ENCODE results near the gene ADD2. TPM values are rescaled to one million over a fixed set of nuclear protein-coding genes. Genes with fewer than 3 reads are reported as not detected.

Gene ADD2
- total and polyA plus RNA-seq, 4 donors: 0.08 to 156 (median 0.16) TPM; not detected in 1

DNA sequence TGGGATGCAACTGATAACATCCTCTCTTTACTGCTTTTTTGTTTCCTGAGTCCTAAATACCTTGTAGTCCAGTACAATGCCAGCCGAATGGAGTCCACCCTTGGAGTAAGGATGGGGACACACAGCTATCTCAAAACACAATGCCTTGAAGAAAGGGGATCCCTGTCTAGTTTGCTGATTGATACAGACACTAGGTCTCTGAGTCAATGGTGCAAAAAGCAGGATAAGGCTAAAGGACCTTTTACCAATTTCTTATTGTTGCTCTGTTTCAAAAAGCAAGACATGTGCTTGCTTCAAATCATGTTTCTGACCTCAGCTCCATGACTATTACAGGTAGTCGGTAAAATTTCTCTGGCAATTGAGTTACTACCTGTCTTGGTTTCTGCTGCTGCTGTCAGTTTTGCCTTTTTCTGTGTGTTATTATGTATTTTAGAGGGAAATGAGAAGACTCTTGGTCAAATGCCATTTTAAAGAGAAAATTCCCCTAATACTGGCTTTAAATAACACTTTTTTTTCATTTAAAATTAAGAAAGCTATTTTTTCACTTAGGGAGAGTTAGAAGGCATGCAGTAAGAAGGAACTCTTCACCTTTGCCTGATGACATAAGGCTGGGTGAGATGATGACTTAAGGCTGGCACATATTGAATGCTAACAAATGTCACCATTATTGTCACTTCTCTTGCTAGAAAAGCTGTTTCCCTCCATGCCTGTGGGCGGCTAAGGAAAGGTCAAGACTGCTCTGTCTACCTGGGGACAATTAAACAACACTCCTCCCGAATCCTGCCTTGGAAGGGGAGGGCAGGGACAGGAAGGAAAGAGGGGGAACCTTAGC is 27.4 kb upstream of the ADD2 start:
- no peak overlapping the region for H3K9ac ChIP-seq (ENCODE audit: low read depth in 1 of 2, low read length in 2 of 2)
- 70% methylated on average over 4 of the region's 4 CpGs for WGBS
- peaks cover 0 to 10% (median 8%) of the 10 kb centered on the region in 4 donors for H3K27me3 ChIP-seq (ENCODE audit: control insufficient read depth in 4 of 4, insufficient read depth in 4 of 4, low read length in 3 of 4)
- no peaks in the 10 kb centered on the region for H3K9me3 ChIP-seq (ENCODE audit: control insufficient read depth in 4 of 4, low read length in 3 of 4)
- H3K4me1 ChIP-seq (ENCODE audit: control insufficient read depth in 4 of 4, insufficient read depth in 4 of 4, low read length in 3 of 4): peaks cover 0 to 3% (median under 1%) of the 10 kb centered on the region in 4 donors
- no peak overlapping the region for H3K27ac ChIP-seq (ENCODE audit: low read depth in 1 of 2, low read length in 2 of 2)
- no peak overlapping the region for H3K4me3 ChIP-seq (ENCODE audit: low read depth in 1 of 3, low read length in 3 of 3)
- DNase-seq (ENCODE audit: low spot score): no peak
- TF ChIP-seq HNF4G (IDR thresholded peaks at IDR 0.05) (no peak), RAD21 (IDR thresholded peaks at IDR 0.05) (no peak), FOXA2 (IDR thresholded peaks at IDR 0.05) (no peak), SP1 (IDR thresholded peaks at IDR 0.05) (no peak), TAF1 (conservative IDR thresholded peaks at IDR 0.05) (no peak), RXRA (IDR thresholded peaks at IDR 0.05) (no peak), HNF4A (conservative IDR thresholded peaks at IDR 0.05) (no peak), NR2F2 (IDR thresholded peaks at IDR 0.05) (no peak), CTCF (IDR thresholded peaks at IDR 0.05; ENCODE audit: low read depth, low read length, missing input control) (no peak), EGR1 (IDR thresholded peaks at IDR 0.05; ENCODE audit: low read depth in 2 of 2) (no peak), JUND (IDR thresholded peaks at IDR 0.05) (no peak), REST (IDR thresholded peaks at IDR 0.05) (no peak), YY1 (IDR thresholded peaks at IDR 0.05) (no peak), FOXA1 (IDR thresholded peaks at IDR 0.05) (no peak), GABPA (IDR thresholded peaks at IDR 0.05 in 1 of 2, conservative IDR thresholded peaks at IDR 0.05 in 1 of 2) (no peak)
- TF ChIP-seq, protein P1, sequence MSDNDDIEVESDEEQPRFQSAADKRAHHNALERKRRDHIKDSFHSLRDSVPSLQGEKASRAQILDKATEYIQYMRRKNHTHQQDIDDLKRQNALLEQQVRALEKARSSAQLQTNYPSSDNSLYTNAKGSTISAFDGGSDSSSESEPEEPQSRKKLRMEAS (IDR thresholded peaks at IDR 0.05): no peak
- TF ChIP-seq, protein P2, sequence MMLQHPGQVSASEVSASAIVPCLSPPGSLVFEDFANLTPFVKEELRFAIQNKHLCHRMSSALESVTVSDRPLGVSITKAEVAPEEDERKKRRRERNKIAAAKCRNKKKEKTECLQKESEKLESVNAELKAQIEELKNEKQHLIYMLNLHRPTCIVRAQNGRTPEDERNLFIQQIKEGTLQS (IDR thresholded peaks at IDR 0.05): no peak
- TF ChIP-seq, protein P3, sequence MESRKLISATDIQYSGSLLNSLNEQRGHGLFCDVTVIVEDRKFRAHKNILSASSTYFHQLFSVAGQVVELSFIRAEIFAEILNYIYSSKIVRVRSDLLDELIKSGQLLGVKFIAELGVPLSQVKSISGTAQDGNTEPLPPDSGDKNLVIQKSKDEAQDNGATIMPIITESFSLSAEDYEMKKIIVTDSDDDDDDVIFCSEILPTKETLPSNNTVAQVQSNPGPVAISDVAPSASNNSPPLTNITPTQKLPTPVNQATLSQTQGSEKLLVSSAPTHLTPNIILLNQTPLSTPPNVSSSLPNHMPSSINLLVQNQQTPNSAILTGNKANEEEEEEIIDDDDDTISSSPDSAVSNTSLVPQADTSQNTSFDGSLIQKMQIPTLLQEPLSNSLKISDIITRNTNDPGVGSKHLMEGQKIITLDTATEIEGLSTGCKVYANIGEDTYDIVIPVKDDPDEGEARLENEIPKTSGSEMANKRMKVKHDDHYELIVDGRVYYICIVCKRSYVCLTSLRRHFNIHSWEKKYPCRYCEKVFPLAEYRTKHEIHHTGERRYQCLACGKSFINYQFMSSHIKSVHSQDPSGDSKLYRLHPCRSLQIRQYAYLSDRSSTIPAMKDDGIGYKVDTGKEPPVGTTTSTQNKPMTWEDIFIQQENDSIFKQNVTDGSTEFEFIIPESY (IDR thresholded peaks at IDR 0.05): no peak
- no peaks in the 10 kb centered on the region for H3K36me3 ChIP-seq (ENCODE audit: control insufficient read depth in 4 of 4, insufficient read depth in 3 of 4, low read depth in 1 of 4, low read length in 3 of 4)

All from liver (tissue), 9 donors.